GM20431 (cell line): Measurements from ENCODE around the gene MAN1C1.

Experiments
- in situ Hi-C: fragments of 300-500 bp; cut with MseI, MboI; formaldehyde crosslinking; loops from one replicate; pipeline ENCODE4 v1.15.0; 2020; ENCODE audit warnings: low sequenced_read_pairs; ENCODE audit not compliant: unreplicated experiment

The MAN1C1 gene

GRCh38 chr1:25705699-25706098 lies 89.1 kb downstream of the MAN1C1 start:
- in situ Hi-C loops = no loop called here

- in situ Hi-C loops = no loop called here
Observed at GRCh38 chr1:25706146-25707089, 89.8 kb downstream of the MAN1C1 start.

GRCh38 chr1:25707280-25708016 lies 90.9 kb downstream of the MAN1C1 start:
- in situ Hi-C loops = no loop called here

- in situ Hi-C loops = no loop called here
Observed at GRCh38 chr1:25710583-25711347, 94.2 kb downstream of the MAN1C1 start.

- in situ Hi-C loops = no loop called here
Observed at GRCh38 chr1:25711555-25712298, 95.1 kb downstream of the MAN1C1 start.

GRCh38 chr1:25712299-25712970 lies 95.8 kb downstream of the MAN1C1 start:
- in situ Hi-C loops = no loop called here

- in situ Hi-C loops = no loop called here
Observed at GRCh38 chr1:25713961-25714360, 97.4 kb downstream of the MAN1C1 start.

- in situ Hi-C loops = no loop called here
Observed at GRCh38 chr1:25714372-25714931, 97.9 kb downstream of the MAN1C1 start.

- in situ Hi-C loops = no loop called here
Observed at GRCh38 chr1:25715888-25716287, 99.3 kb downstream of the MAN1C1 start.

GRCh38 chr1:25716320-25716719 lies 99.7 kb downstream of the MAN1C1 start:
- in situ Hi-C loops = no loop called here

- in situ Hi-C loops = no loop called here
Observed at GRCh38 chr1:25718732-25719131, 102.1 kb downstream of the MAN1C1 start.

- in situ Hi-C loops = no loop called here
Observed at GRCh38 chr1:25720624-25721023, 104.0 kb downstream of the MAN1C1 start.

GRCh38 chr1:25723250-25723880 lies 106.8 kb downstream of the MAN1C1 start:
- in situ Hi-C loops = no loop called here

GRCh38 chr1:25724201-25724600 lies 107.6 kb downstream of the MAN1C1 start:
- in situ Hi-C loops = no loop called here

- in situ Hi-C loops = no loop called here
Observed at GRCh38 chr1:25724966-25725365, 108.4 kb downstream of the MAN1C1 start.

GRCh38 chr1:25725482-25725881 lies 108.9 kb downstream of the MAN1C1 start:
- in situ Hi-C loops = no loop called here

- in situ Hi-C loops = no loop called here
Observed at GRCh38 chr1:25727088-25727487, 110.5 kb downstream of the MAN1C1 start.

- in situ Hi-C loops = no loop called here
Observed at GRCh38 chr1:25727635-25728286, 111.2 kb downstream of the MAN1C1 start.
